ENCODE measurements around the gene LMF1. TPM values are rescaled to one million over a fixed set of nuclear protein-coding genes. Genes with fewer than 3 reads are reported as not detected.
"Not testable (repeated sequence)": the region's sequence is repeated elsewhere in the genome, so short reads cannot be mapped to it uniquely, and the experiment has no call there.

The LMF1 gene
- total and polyA plus RNA-seq, 4 donors, result 8.8 to 75.0 (median 28.3) TPM

- ATAC-seq (ENCODE audit: low FRiP score); H3K4me3 ChIP-seq (ENCODE audit: low read length in 2 of 2); H3K27ac ChIP-seq (ENCODE audit: low read depth in 1 of 2, low read length in 2 of 2); H3K9me3 ChIP-seq (ENCODE audit: control insufficient read depth, low read length); H3K4me1 ChIP-seq (ENCODE audit: control insufficient read depth in 1 of 2, insufficient read depth in 2 of 2, low read length in 2 of 2); H3K27me3 ChIP-seq (ENCODE audit: control insufficient read depth in 1 of 2, insufficient read depth in 2 of 2, low read length in 1 of 2); H3K36me3 ChIP-seq (ENCODE audit: control insufficient read depth in 1 of 2, insufficient read depth in 2 of 2, low read length in 1 of 2); intact Hi-C loops (cut with DNase I): not testable (repeated sequence)
- peak in 1 of 2 donors; percentile 19 for DNase-seq
- WGBS, 2 donors, result 91 to 92% methylated on average over 13 to 15 of the region's 15 CpGs
These were observed 82.3 kb downstream of the LMF1 start for GRCh38 chr16:888456-888855.

- Histone ChIP-seq H3K4me3 (ENCODE audit: low read length in 2 of 2) (no peak overlapping the region), H3K27me3 (ENCODE audit: control insufficient read depth in 1 of 2, insufficient read depth in 2 of 2, low read length in 1 of 2) (no peaks in the 10 kb centered on the region), H3K27ac (ENCODE audit: low read depth in 1 of 2, low read length in 2 of 2) (no peak overlapping the region), H3K9me3 (ENCODE audit: control insufficient read depth, low read length) (peaks cover 4% of the 10 kb centered on the region), H3K4me1 (ENCODE audit: control insufficient read depth in 1 of 2, insufficient read depth in 2 of 2, low read length in 2 of 2) (no peaks in the 10 kb centered on the region), H3K36me3 (ENCODE audit: control insufficient read depth in 1 of 2, insufficient read depth in 2 of 2, low read length in 1 of 2) (no peaks in the 10 kb centered on the region)
- peak in 1 of 2 donors; percentile 42 for DNase-seq
- 89 to 95% methylated on average over 20 of the region's 20 CpGs for WGBS, 2 donors
- intact Hi-C loops (cut with DNase I), result no loop called here
- ATAC-seq (ENCODE audit: low FRiP score), result no peak
These were observed 82.9 kb downstream of the LMF1 start for GRCh38 chr16:887846-888245.

- Histone ChIP-seq H3K36me3 (ENCODE audit: control insufficient read depth in 1 of 2, insufficient read depth in 2 of 2, low read length in 1 of 2) (no peaks in the 10 kb centered on the region), H3K9me3 (ENCODE audit: control insufficient read depth, low read length) (peaks cover 4% of the 10 kb centered on the region), H3K4me1 (ENCODE audit: control insufficient read depth in 1 of 2, insufficient read depth in 2 of 2, low read length in 2 of 2) (no peaks in the 10 kb centered on the region), H3K27me3 (ENCODE audit: control insufficient read depth in 1 of 2, insufficient read depth in 2 of 2, low read length in 1 of 2) (no peaks in the 10 kb centered on the region), H3K27ac (ENCODE audit: low read depth in 1 of 2, low read length in 2 of 2) (no peak overlapping the region), H3K4me3 (ENCODE audit: low read length in 2 of 2) (no peak overlapping the region)
- no peak for ATAC-seq (ENCODE audit: low FRiP score)
- intact Hi-C loops (cut with DNase I), result no loop called here
- peak in 1 of 2 donors; percentile 26 for DNase-seq
- 62 to 67% methylated on average over 40 to 42 of the region's 44 CpGs for WGBS, 2 donors
These were observed 83.7 kb downstream of the LMF1 start for GRCh38 chr16:886802-887731.

DNA sequence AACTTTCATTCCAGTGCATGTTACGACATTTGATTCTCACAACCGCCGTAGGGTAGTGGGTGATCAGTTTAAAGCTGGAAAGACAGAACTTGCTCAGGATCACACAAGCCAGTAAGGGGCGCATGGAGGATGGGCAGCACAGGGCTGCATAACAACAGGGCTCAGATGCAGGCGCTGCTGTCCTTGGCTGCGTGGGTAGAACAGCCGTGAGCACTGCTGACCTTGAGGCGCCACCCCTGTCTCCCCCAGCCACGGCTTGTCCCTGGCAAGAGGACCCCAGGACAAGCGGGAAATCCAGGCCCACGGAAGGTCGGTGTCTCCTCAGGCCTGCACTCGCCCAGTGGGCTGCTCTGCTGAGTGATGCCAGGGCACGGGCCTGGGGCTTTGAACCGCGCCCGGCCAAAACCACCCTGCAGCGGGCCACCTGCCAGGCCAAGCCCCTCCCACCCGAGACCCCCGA is 84.7 kb downstream of the LMF1 start:
- Histone ChIP-seq H3K9me3 (ENCODE audit: control insufficient read depth, low read length) (peaks cover 4% of the 10 kb centered on the region), H3K27ac (ENCODE audit: low read depth in 1 of 2, low read length in 2 of 2) (no peak overlapping the region), H3K4me1 (ENCODE audit: control insufficient read depth in 1 of 2, insufficient read depth in 2 of 2, low read length in 2 of 2) (no peaks in the 10 kb centered on the region), H3K4me3 (ENCODE audit: low read length in 2 of 2) (no peak overlapping the region), H3K27me3 (ENCODE audit: control insufficient read depth in 1 of 2, insufficient read depth in 2 of 2, low read length in 1 of 2) (no peaks in the 10 kb centered on the region), H3K36me3 (ENCODE audit: control insufficient read depth in 1 of 2, insufficient read depth in 2 of 2, low read length in 1 of 2) (no peaks in the 10 kb centered on the region)
- intact Hi-C loops (cut with DNase I), result no loop called here
- DNase-seq (peak in 1 of 2 donors; percentile 24), ATAC-seq (ENCODE audit: low FRiP score) (no peak)
- 47 to 53% methylated on average over 18 to 20 of the region's 20 CpGs for WGBS, 2 donors

DNA sequence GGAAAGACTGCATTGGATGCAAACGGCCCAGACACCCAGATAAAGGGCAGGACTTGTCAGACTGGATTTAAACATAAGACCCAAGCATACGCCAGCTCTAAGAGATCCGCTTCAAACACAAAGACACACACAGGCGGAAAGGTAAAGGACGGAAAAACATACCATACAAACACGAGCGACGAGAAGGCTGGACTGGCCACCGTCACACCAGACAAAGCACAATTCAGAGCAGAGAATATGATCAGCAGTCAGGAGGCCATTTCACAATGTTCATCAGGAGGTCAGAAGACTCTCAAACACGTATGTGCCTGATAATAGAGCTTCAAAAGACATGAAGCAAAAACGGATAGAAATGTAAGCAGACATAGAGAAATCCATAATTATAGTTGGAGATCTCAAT is 85.4 kb downstream of the LMF1 start:
- Histone ChIP-seq H3K27ac (ENCODE audit: low read depth in 1 of 2, low read length in 2 of 2) (no peak overlapping the region), H3K9me3 (ENCODE audit: control insufficient read depth, low read length) (peaks cover 4% of the 10 kb centered on the region), H3K27me3 (ENCODE audit: control insufficient read depth in 1 of 2, insufficient read depth in 2 of 2, low read length in 1 of 2) (no peaks in the 10 kb centered on the region), H3K4me1 (ENCODE audit: control insufficient read depth in 1 of 2, insufficient read depth in 2 of 2, low read length in 2 of 2) (no peaks in the 10 kb centered on the region), H3K4me3 (ENCODE audit: low read length in 2 of 2) (no peak overlapping the region), H3K36me3 (ENCODE audit: control insufficient read depth in 1 of 2, insufficient read depth in 2 of 2, low read length in 1 of 2) (no peaks in the 10 kb centered on the region)
- no peak for DNase-seq
- intact Hi-C loops (cut with DNase I), result no loop called here
- ATAC-seq (ENCODE audit: low FRiP score), result no peak
- 87 to 89% methylated on average over 11 of the region's 11 CpGs for WGBS, 2 donors

DNA sequence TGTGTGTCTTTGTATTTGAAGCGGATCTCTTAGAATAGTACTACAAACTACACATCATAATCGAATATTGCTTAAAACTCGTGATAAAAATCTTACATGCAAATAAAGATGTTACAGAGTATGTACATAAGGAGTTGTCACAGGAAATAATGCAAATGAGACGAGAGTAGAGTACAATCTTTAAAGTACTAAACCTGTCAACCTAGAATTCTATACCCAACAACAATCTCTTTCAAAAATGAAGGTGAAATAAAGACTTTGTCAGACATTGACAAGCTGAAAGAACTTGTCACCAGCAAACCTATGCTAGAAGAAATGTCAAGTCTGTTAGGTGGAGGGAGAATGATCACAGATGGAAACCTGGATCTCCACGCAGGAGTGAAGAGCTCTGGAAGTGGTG is 86.6 kb downstream of the LMF1 start:
- no peak overlapping the region for H3K4me3 ChIP-seq (ENCODE audit: low read length in 2 of 2)
- H3K27me3 ChIP-seq (ENCODE audit: control insufficient read depth in 1 of 2, insufficient read depth in 2 of 2, low read length in 1 of 2), result no peaks in the 10 kb centered on the region
- H3K9me3 ChIP-seq (ENCODE audit: control insufficient read depth, low read length), result peaks cover 4% of the 10 kb centered on the region
- DNase-seq (no peak), ATAC-seq (ENCODE audit: low FRiP score) (no peak)
- H3K36me3 ChIP-seq (ENCODE audit: control insufficient read depth in 1 of 2, insufficient read depth in 2 of 2, low read length in 1 of 2), result no peaks in the 10 kb centered on the region
- H3K27ac ChIP-seq (ENCODE audit: low read depth in 1 of 2, low read length in 2 of 2), result no peak overlapping the region
- intact Hi-C loops (cut with DNase I), result no loop called here
- 97 to 98% methylated on average over 5 of the region's 5 CpGs for WGBS, 2 donors
- no peaks in the 10 kb centered on the region for H3K4me1 ChIP-seq (ENCODE audit: control insufficient read depth in 1 of 2, insufficient read depth in 2 of 2, low read length in 2 of 2)

- WGBS, 2 donors, result 97 to 100% methylated on average over 2 of the region's 2 CpGs
- Histone ChIP-seq H3K36me3 (ENCODE audit: control insufficient read depth in 1 of 2, insufficient read depth in 2 of 2, low read length in 1 of 2) (no peaks in the 10 kb centered on the region), H3K9me3 (ENCODE audit: control insufficient read depth, low read length) (peaks cover 4% of the 10 kb centered on the region), H3K4me1 (ENCODE audit: control insufficient read depth in 1 of 2, insufficient read depth in 2 of 2, low read length in 2 of 2) (no peaks in the 10 kb centered on the region), H3K27ac (ENCODE audit: low read depth in 1 of 2, low read length in 2 of 2) (no peak overlapping the region), H3K27me3 (ENCODE audit: control insufficient read depth in 1 of 2, insufficient read depth in 2 of 2, low read length in 1 of 2) (no peaks in the 10 kb centered on the region), H3K4me3 (ENCODE audit: low read length in 2 of 2) (no peak overlapping the region)
- intact Hi-C loops (cut with DNase I), result no loop called here
- DNase-seq (no peak), ATAC-seq (ENCODE audit: low FRiP score) (no peak)
These were observed 87.0 kb downstream of the LMF1 start for GRCh38 chr16:883781-884180.

DNA sequence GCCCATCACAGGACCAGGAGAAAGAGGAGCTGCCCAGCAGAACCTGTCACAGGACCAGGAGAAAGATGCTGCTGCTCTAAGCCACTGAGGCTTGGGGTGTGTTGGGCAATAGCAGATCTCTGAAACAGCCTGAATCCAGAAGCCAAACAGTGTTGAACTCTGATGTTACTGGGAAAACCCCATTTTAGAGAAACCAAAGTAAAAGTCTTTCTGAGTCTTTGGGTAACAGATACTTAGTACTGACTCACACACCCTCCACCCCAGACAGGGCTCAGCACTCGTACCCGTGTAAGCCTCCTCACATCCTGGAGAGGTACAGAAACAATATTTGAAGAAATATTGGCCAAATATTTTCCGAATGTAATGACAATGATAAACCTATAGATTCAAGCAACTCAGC is 87.4 kb downstream of the LMF1 start:
- no peaks in the 10 kb centered on the region for H3K36me3 ChIP-seq (ENCODE audit: control insufficient read depth in 1 of 2, insufficient read depth in 2 of 2, low read length in 1 of 2)

GRCh38 chr16:882671-883070 is 88.1 kb downstream of the LMF1 start:
- WGBS, 2 donors, result 96 to 98% methylated on average over 15 of the region's 15 CpGs
- not testable (repeated sequence) for ATAC-seq (ENCODE audit: low FRiP score)

More for the DNA sequence above, 87.4 kb downstream of the LMF1 start:
- Histone ChIP-seq H3K9me3 (ENCODE audit: control insufficient read depth, low read length) (peaks cover 4% of the 10 kb centered on the region), H3K4me1 (ENCODE audit: control insufficient read depth in 1 of 2, insufficient read depth in 2 of 2, low read length in 2 of 2) (no peaks in the 10 kb centered on the region), H3K4me3 (ENCODE audit: low read length in 2 of 2) (no peak overlapping the region), H3K27ac (ENCODE audit: low read depth in 1 of 2, low read length in 2 of 2) (no peak overlapping the region), H3K27me3 (ENCODE audit: control insufficient read depth in 1 of 2, insufficient read depth in 2 of 2, low read length in 1 of 2) (no peaks in the 10 kb centered on the region)
- no peak for ATAC-seq (ENCODE audit: low FRiP score)
- WGBS, 2 donors, result 83 to 87% methylated on average over 3 of the region's 3 CpGs
- intact Hi-C loops (cut with DNase I), result no loop called here
- DNase-seq, result no peak

More at GRCh38 chr16:882671-883070, 88.1 kb downstream of the LMF1 start:
- H3K4me3 ChIP-seq (ENCODE audit: low read length in 2 of 2); H3K27me3 ChIP-seq (ENCODE audit: control insufficient read depth in 1 of 2, insufficient read depth in 2 of 2, low read length in 1 of 2); intact Hi-C loops (cut with DNase I); H3K9me3 ChIP-seq (ENCODE audit: control insufficient read depth, low read length); H3K4me1 ChIP-seq (ENCODE audit: control insufficient read depth in 1 of 2, insufficient read depth in 2 of 2, low read length in 2 of 2); H3K36me3 ChIP-seq (ENCODE audit: control insufficient read depth in 1 of 2, insufficient read depth in 2 of 2, low read length in 1 of 2); H3K27ac ChIP-seq (ENCODE audit: low read depth in 1 of 2, low read length in 2 of 2): not testable (repeated sequence)
- DNase-seq, result peak in 1 of 2 donors; percentile 50

All from aorta (tissue), 5 donors.